Osteocyte (in vitro differentiated cells): ENCODE data around the gene ANXA9. TPM values are rescaled to one million over a fixed set of nuclear protein-coding genes. Genes with fewer than 3 reads are reported as not detected.

Experiments used
- DNase-seq: peaks from one replicate; pipeline ENCODE4 v3.0.0; 2021; ENCODE audit warnings: mixed read lengths; ENCODE audit not compliant: unreplicated experiment; ENCODE audit errors: extremely low spot score
- H3K27ac Mint-ChIP-seq: one replicate; pipeline ENCODE4 v1.8.0; 2021; ENCODE audit warnings: mild to moderate bottlenecking, mixed read lengths; ENCODE audit not compliant: unreplicated experiment
- H3K27me3 Mint-ChIP-seq: one replicate; pipeline ENCODE4 v1.8.0; 2021; ENCODE audit warnings: mixed read lengths; ENCODE audit not compliant: unreplicated experiment
- H3K36me3 Mint-ChIP-seq: one replicate; pipeline ENCODE4 v1.8.0; 2021; ENCODE audit warnings: mixed read lengths; ENCODE audit not compliant: unreplicated experiment
- H3K4me1 Mint-ChIP-seq: one replicate; pipeline ENCODE4 v1.8.0; 2021; ENCODE audit warnings: mixed read lengths; ENCODE audit not compliant: unreplicated experiment
- H3K4me3 Mint-ChIP-seq: one replicate; pipeline ENCODE4 v1.8.0; 2021; ENCODE audit warnings: mild to moderate bottlenecking, moderate library complexity, mixed read lengths; ENCODE audit not compliant: unreplicated experiment
- H3K9me3 Mint-ChIP-seq: one replicate; pipeline ENCODE4 v1.8.0; 2021; ENCODE audit warnings: mixed read lengths; ENCODE audit not compliant: unreplicated experiment
- total RNA-seq: library from RNA; stranded (reverse); gene quantifications from 2 replicates; pipeline ENCODE4 v1.2.1, GENCODE V29; 2021
- TF ChIP-seq, protein P1 (sequence below): fragments of 200-600 bp; sonication (generic); IDR thresholded peaks from 2 replicates; pipeline ENCODE4 v1.5.0; 2021; ENCODE audit warnings: antibody characterized with exemption, mild to moderate bottlenecking, moderate library complexity

ANXA9 gene
- total RNA-seq, 1 donor from 2014 or later, result not detected

DNA sequence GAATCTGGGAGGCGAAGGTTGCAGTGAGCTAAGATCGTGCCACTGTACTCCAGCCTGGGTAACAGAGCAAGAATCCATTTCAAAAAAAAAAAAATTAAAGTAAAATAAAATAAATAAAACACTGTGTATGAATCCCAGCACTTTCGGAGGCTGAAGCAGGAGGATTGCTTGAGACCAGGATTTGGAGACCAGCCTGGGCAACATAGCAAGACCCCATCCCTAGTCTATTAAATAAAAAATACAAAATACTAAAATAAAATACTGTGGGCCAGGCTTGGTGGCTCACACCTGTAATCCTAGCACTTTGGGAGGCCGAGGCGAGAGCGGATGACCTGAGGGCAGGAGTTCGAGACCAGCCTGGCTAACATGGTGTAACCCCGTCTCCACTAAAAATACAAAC, 50.1 kb downstream of the ANXA9 start:
- H3K4me3 Mint-ChIP-seq, result no peak overlapping the region
- H3K4me1 Mint-ChIP-seq, result no peaks in the 10 kb centered on the region
- DNase-seq, result no peak
- H3K9me3 Mint-ChIP-seq, result no peaks in the 10 kb centered on the region
- TF ChIP-seq, protein P1, sequence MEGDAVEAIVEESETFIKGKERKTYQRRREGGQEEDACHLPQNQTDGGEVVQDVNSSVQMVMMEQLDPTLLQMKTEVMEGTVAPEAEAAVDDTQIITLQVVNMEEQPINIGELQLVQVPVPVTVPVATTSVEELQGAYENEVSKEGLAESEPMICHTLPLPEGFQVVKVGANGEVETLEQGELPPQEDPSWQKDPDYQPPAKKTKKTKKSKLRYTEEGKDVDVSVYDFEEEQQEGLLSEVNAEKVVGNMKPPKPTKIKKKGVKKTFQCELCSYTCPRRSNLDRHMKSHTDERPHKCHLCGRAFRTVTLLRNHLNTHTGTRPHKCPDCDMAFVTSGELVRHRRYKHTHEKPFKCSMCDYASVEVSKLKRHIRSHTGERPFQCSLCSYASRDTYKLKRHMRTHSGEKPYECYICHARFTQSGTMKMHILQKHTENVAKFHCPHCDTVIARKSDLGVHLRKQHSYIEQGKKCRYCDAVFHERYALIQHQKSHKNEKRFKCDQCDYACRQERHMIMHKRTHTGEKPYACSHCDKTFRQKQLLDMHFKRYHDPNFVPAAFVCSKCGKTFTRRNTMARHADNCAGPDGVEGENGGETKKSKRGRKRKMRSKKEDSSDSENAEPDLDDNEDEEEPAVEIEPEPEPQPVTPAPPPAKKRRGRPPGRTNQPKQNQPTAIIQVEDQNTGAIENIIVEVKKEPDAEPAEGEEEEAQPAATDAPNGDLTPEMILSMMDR, result no peak
- H3K36me3 Mint-ChIP-seq, result peaks cover 42% of the 10 kb centered on the region
- H3K27ac Mint-ChIP-seq, result no peak overlapping the region
- no peaks in the 10 kb centered on the region for H3K27me3 Mint-ChIP-seq

- TF ChIP-seq, protein P1, result no peak
- H3K36me3 Mint-ChIP-seq, result peaks cover 32% of the 10 kb centered on the region
- H3K9me3 Mint-ChIP-seq, result no peaks in the 10 kb centered on the region
- H3K27ac Mint-ChIP-seq, result no peak overlapping the region
- H3K4me3 Mint-ChIP-seq, result no peak overlapping the region
- DNase-seq, result no peak
- H3K27me3 Mint-ChIP-seq, result no peaks in the 10 kb centered on the region
- no peaks in the 10 kb centered on the region for H3K4me1 Mint-ChIP-seq
Measured at GRCh38 chr1:151035167-151035566, 53.1 kb downstream of the ANXA9 start.

DNA sequence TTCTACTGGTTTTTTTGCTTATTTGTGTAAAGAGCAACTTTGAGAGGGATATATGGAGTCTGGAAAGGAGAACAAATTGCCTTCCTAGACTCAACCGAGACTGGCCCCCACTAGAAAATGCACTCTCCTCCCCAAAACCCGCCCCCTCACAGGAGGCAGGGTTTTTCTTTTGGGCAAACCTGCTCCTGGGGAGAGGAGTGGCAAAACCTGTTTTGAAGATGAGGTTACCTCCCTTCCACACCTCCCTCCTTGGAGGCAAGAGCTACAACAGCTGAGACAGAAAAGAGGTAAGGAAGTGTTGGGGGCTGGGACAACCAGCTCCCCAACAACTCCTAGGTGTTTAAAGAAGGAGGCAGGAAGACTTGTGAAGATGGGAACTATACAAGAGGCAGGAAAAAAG, 54.3 kb downstream of the ANXA9 start, which contains the start of gene BNIPL:
BNIPL (plus strand) TSS at position 231 of the 400 bp plus-strand sequence; CDS start at position 371, 140 bp downstream.
- H3K36me3 Mint-ChIP-seq, result peaks cover 27% of the 10 kb centered on the region
- H3K9me3 Mint-ChIP-seq, result no peaks in the 10 kb centered on the region
- H3K27ac Mint-ChIP-seq, result no peak within 1 kb of the TSS
- no peak within 1 kb of the TSS for H3K4me3 Mint-ChIP-seq
- no peaks in the 10 kb centered on the region for H3K4me1 Mint-ChIP-seq
- DNase-seq, result no peak
- H3K27me3 Mint-ChIP-seq, result no peaks in the 10 kb centered on the region
- TF ChIP-seq, protein P1, result no peak

DNA sequence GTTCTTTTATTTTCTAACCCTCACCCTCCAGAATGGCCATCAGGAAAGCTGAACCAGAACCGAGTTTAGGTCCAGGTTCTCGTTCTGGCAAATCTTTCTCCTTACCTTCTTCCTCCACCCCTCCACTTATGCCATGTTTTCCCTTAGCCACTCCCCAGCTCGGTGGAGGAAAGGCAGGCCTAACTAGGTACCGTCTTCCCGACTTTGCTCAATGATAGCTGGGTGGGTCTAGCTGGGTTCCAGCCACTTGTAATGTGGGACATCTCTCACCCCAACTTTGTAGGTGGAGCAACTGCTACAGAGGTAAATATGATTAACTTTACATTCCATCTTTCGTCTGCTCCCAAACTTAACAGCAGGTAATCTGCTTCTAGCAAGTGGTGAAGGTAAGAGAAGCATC, 54.9 kb downstream of the ANXA9 start:
- H3K36me3 Mint-ChIP-seq, result peaks cover 24% of the 10 kb centered on the region
- no peaks in the 10 kb centered on the region for H3K27me3 Mint-ChIP-seq
- H3K4me1 Mint-ChIP-seq, result no peaks in the 10 kb centered on the region
- H3K4me3 Mint-ChIP-seq, result no peak overlapping the region
- no peak for DNase-seq
- TF ChIP-seq, protein P1, result no peak
- H3K27ac Mint-ChIP-seq, result no peak overlapping the region
- no peaks in the 10 kb centered on the region for H3K9me3 Mint-ChIP-seq

GRCh38 chr1:151039521-151039920, 57.4 kb downstream of the ANXA9 start:
- no peaks in the 10 kb centered on the region for H3K4me1 Mint-ChIP-seq
- TF ChIP-seq, protein P1, result no peak
- no peak for DNase-seq
- peaks cover 16% of the 10 kb centered on the region for H3K36me3 Mint-ChIP-seq
- H3K4me3 Mint-ChIP-seq, result no peak overlapping the region
- no peaks in the 10 kb centered on the region for H3K27me3 Mint-ChIP-seq
- no peak overlapping the region for H3K27ac Mint-ChIP-seq
- H3K9me3 Mint-ChIP-seq, result no peaks in the 10 kb centered on the region
